ENCODE data around the gene ECSCR. TPM values are rescaled to one million over a fixed set of nuclear protein-coding genes. Genes with fewer than 3 reads are reported as not detected.

The ECSCR gene
- total and polyA plus RNA-seq, 4 donors = 10.3 to 63.2 (median 22.8) TPM

Small RNA genes within 50 kb of the gene (small RNA-seq; reads per million reads assigned to genes)
- gene RNU5B-4P (ENCODE audit: low replicate concordance) = 5.6 reads per million, percentile 95 among the genes with 10 or more reads in this experiment

Other genes with a start within 250 kb of the ECSCR start
- 100 to 1,000 TPM; 433 to 543 TPM for gene MATR3, start 169.0 kb downstream of the ECSCR start, total RNA-seq
- gene MATR3, start 169.0 kb downstream of the ECSCR start, polyA plus RNA-seq (ENCODE audit: insufficient read length in 2 of 2) = 100 to 1,000 TPM; 580 to 752 TPM
- 100 to 1,000 TPM in 1 of 2 donors, 10 to 100 TPM in 1; 90.4 to 138 TPM for gene PAIP2, start 120.9 kb downstream of the ECSCR start, total RNA-seq
- 100 to 1,000 TPM; 154 to 173 TPM for gene PAIP2, start 120.9 kb downstream of the ECSCR start, polyA plus RNA-seq (ENCODE audit: insufficient read length in 2 of 2)
- under 1 TPM in 1 of 2 donors, not detected in 1; 0.40 TPM for gene SLC23A1, start 79.4 kb downstream of the ECSCR start, total RNA-seq
- under 1 TPM; 0.78 to 0.99 TPM for gene SLC23A1, start 79.4 kb downstream of the ECSCR start, polyA plus RNA-seq (ENCODE audit: insufficient read length in 2 of 2)
- gene MZB1, start 72.8 kb downstream of the ECSCR start, total RNA-seq = under 1 TPM; 0.17 to 0.59 TPM
- under 1 TPM; 0.32 to 0.60 TPM for gene MZB1, start 72.8 kb downstream of the ECSCR start, polyA plus RNA-seq (ENCODE audit: insufficient read length in 2 of 2)
- 1 to 10 TPM; 1.4 to 2.0 TPM for gene PROB1, start 67.6 kb downstream of the ECSCR start, total RNA-seq
- gene PROB1, start 67.6 kb downstream of the ECSCR start, polyA plus RNA-seq (ENCODE audit: insufficient read length in 2 of 2) = 1 to 10 TPM; 5.1 to 7.1 TPM
- 10 to 100 TPM in 1 of 2 donors, 1 to 10 TPM in 1; 4.8 to 12.3 TPM for gene SPATA24, start 58.7 kb downstream of the ECSCR start, total RNA-seq
- 1 to 10 TPM; 9.4 to 9.9 TPM for gene SPATA24, start 58.7 kb downstream of the ECSCR start, polyA plus RNA-seq (ENCODE audit: insufficient read length in 2 of 2)
- 10 to 100 TPM; 26.6 to 36.6 TPM for gene DNAJC18, start 23.2 kb downstream of the ECSCR start, total RNA-seq
- gene DNAJC18, start 23.2 kb downstream of the ECSCR start, polyA plus RNA-seq (ENCODE audit: insufficient read length in 2 of 2) = 10 to 100 TPM; 43.3 to 49.9 TPM
- not detected for gene SMIM33, start 8.3 kb upstream of the ECSCR start, total RNA-seq
- gene SMIM33, start 8.3 kb upstream of the ECSCR start, polyA plus RNA-seq (ENCODE audit: insufficient read length in 2 of 2) = not detected
- 10 to 100 TPM; 16.3 to 31.7 TPM for gene STING1, start 20.0 kb upstream of the ECSCR start, total RNA-seq
- 10 to 100 TPM; 16.0 to 26.6 TPM for gene STING1, start 20.0 kb upstream of the ECSCR start, polyA plus RNA-seq (ENCODE audit: insufficient read length in 2 of 2)
- 100 to 1,000 TPM; 108 TPM for gene UBE2D2, start 98.6 kb upstream of the ECSCR start, total RNA-seq
- gene UBE2D2, start 98.6 kb upstream of the ECSCR start, polyA plus RNA-seq (ENCODE audit: insufficient read length in 2 of 2) = 100 to 1,000 TPM; 171 to 185 TPM
- 10 to 100 TPM; 71.5 to 82.6 TPM for gene CXXC5, start 185.6 kb upstream of the ECSCR start, total RNA-seq
- 100 to 1,000 TPM; 134 to 137 TPM for gene CXXC5, start 185.6 kb upstream of the ECSCR start, polyA plus RNA-seq (ENCODE audit: insufficient read length in 2 of 2)

All from spinal cord (tissue), 4 donors.